SK-N-MC (cell line): ENCODE results near the gene SLC16A6.

Experiments used
- FOXP2 ChIP-seq: optimal IDR thresholded peaks from 2 replicates; pipeline ENCODE3; 2011; ENCODE audit warnings: mild to moderate bottlenecking, moderate library complexity; ENCODE audit not compliant: insufficient read depth; ENCODE audit errors: extremely low read length, control extremely low read depth
- POLR2AphosphoS5 ChIP-seq: IDR thresholded peaks from 2 replicates; pipeline ENCODE4 v1.6.1; 2012; ENCODE audit warnings: mild to moderate bottlenecking, low read depth, low read length, borderline replicate concordance

- TF ChIP-seq POLR2AphosphoS5 (no peak), FOXP2 (no peak)
These were observed 13.8 kb upstream of the SLC16A6 start for GRCh38 chr17:68304706-68305105.
